Peyer's patch (tissue), 4 donors: ENCODE measurements around the gene SEMA6B. TPM values are rescaled to one million over a fixed set of nuclear protein-coding genes. Genes with fewer than 3 reads are reported as not detected.

Experiments
- DNase-seq, 3 donors: peaks; one replicate each; pipeline ENCODE4 v3.0.0-alpha.2; 2017 to 2019
- H3K27ac ChIP-seq, 4 donors: fragments of 200-600 bp; sonication (generic); one replicate each; pipeline ENCODE4 v1.5.1; 2016 to 2019
- H3K27me3 ChIP-seq, 2 donors: fragments of 200-600 bp; sonication (generic); one replicate each; pipeline ENCODE4 v1.5.1; 2019
- H3K36me3 ChIP-seq, 3 donors: fragments of 200-600 bp; sonication (generic); one replicate each; pipeline ENCODE4 v1.5.1; 2016 to 2019
- H3K4me1 ChIP-seq, 4 donors: fragments of 200-600 bp; sonication (generic); one replicate each; pipeline ENCODE4 v1.5.1; 2016 to 2019
- H3K4me3 ChIP-seq, 4 donors: fragments of 200-600 bp; sonication (generic); 1 replicate in 3 of 4; 2 replicates in 1 of 4; pipeline ENCODE4 v1.5.1; 2016 to 2019; ENCODE audit warnings: mild to moderate bottlenecking in 1 of 4
- H3K9me3 ChIP-seq, 4 donors: fragments of 200-600 bp; sonication (generic); one replicate each; pipeline ENCODE4 v1.5.1; 2016 to 2019; ENCODE audit warnings: mild to moderate bottlenecking in 1 of 4
- CTCF ChIP-seq, 6 experiments: fragments of 450-650 bp in 4 of 6; fragments of 200-600 bp in 2 of 6; sonication (generic) in 1 of 6; IDR thresholded peaks; one replicate each; pipeline ENCODE4 v1.5.1; 2017 to 2019; ENCODE audit warnings: antibody characterized with exemption in 6 of 6, mild to moderate bottlenecking in 3 of 6, moderate library complexity in 1 of 6
- POLR2A ChIP-seq, 2 donors: fragments of 450-650 bp; IDR thresholded peaks; one replicate each; pipeline ENCODE4 v1.5.1; 2017; ENCODE audit warnings: antibody characterized with exemption in 2 of 2, mild to moderate bottlenecking in 2 of 2, moderate library complexity in 2 of 2
- total RNA-seq, 4 donors: library from RNA; depleted of rRNA; stranded (reverse); fragments of >200 nt; gene quantifications; one replicate each; pipeline ENCODE4 v1.1.0, GENCODE V29; 2016

Gene SEMA6B
- total RNA-seq, 4 donors from 2014 or later = 1.2 to 9.9 (median 3.2) TPM

- TF ChIP-seq POLR2A (IDR thresholded peaks at IDR 0.05) (no peak), CTCF (IDR thresholded peaks at IDR 0.05) (no peak)
Measured at GRCh38 chr19:4513248-4513647, 46.2 kb downstream of the SEMA6B start.

DNA sequence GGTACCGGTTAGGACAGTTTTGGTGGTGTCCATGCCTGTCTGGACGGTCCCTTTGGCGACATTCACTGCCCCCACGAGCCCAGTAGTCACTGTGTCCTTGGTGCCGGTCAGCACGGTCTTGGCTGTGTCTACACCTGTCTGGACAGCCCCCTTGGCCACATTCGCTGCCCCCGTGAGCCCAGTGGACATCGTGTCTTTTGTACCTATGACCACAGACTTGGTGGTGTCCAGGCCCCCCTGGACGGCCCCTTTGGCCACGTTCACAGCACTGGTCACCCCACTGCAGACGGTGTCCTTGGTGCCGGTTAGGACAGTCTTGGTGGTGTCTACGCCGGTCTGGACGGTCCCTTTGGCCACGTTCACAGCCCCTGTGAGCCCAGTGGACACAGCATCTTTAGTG, 47.4 kb downstream of the SEMA6B start:
- no peak overlapping the region for H3K27ac ChIP-seq
- no peaks in the 10 kb centered on the region for H3K36me3 ChIP-seq
- no peak for TF ChIP-seq CTCF (IDR thresholded peaks at IDR 0.05)
- TF ChIP-seq POLR2A (IDR thresholded peaks at IDR 0.05) = no peak
- DNase-seq = no peak
- no peaks in the 10 kb centered on the region for H3K4me1 ChIP-seq
- no peaks in the 10 kb centered on the region for H3K27me3 ChIP-seq
- H3K4me3 ChIP-seq = no peak overlapping the region
- H3K9me3 ChIP-seq = no peaks in the 10 kb centered on the region

More at GRCh38 chr19:4513248-4513647, 46.2 kb downstream of the SEMA6B start:
- Histone ChIP-seq H3K36me3 (no peaks in the 10 kb centered on the region), H3K27me3 (no peaks in the 10 kb centered on the region), H3K4me3 (no peak overlapping the region), H3K9me3 (no peaks in the 10 kb centered on the region), H3K4me1 (no peaks in the 10 kb centered on the region), H3K27ac (no peak overlapping the region)
- no peak for DNase-seq

- H3K4me1 ChIP-seq = no peaks in the 10 kb centered on the region
- no peak overlapping the region for H3K4me3 ChIP-seq
- H3K9me3 ChIP-seq = no peaks in the 10 kb centered on the region
- no peaks in the 10 kb centered on the region for H3K27me3 ChIP-seq
- no peak for DNase-seq
- no peaks in the 10 kb centered on the region for H3K36me3 ChIP-seq
- TF ChIP-seq POLR2A (IDR thresholded peaks at IDR 0.05) = no peak
- no peak overlapping the region for H3K27ac ChIP-seq
Measured at GRCh38 chr19:4511300-4512054, 48.0 kb downstream of the SEMA6B start.

- H3K4me1 ChIP-seq = no peaks in the 10 kb centered on the region
- no peaks in the 10 kb centered on the region for H3K36me3 ChIP-seq
- TF ChIP-seq CTCF (IDR thresholded peaks at IDR 0.05) (no peak), POLR2A (IDR thresholded peaks at IDR 0.05) (no peak)
- H3K27me3 ChIP-seq = no peaks in the 10 kb centered on the region
- no peak overlapping the region for H3K4me3 ChIP-seq
- H3K27ac ChIP-seq = no peak overlapping the region
- no peaks in the 10 kb centered on the region for H3K9me3 ChIP-seq
- DNase-seq = no peak
Measured at GRCh38 chr19:4510435-4511255, 48.8 kb downstream of the SEMA6B start.

DNA sequence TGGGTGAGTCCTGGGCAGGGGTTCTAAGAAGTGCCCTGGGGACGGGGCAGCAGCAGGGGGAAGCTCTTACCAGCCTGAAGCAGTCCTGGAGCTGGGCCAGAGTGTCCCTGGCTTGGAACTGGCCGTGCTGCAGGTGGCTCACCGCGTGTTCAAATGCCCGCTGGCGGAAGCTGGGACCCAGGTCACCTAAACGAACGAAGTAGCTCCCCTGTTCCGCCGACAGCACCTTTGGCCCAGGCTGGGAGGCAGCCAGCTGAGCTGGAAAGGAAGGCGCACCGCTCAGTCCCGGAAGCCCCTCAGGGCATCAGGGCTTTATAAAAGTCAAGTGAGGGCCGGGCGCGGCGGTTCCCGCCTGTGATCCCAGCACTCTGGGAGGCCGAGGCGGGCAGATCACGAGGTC, 50.8 kb downstream of the SEMA6B start:
- Histone ChIP-seq H3K27ac (no peak overlapping the region), H3K9me3 (no peaks in the 10 kb centered on the region), H3K36me3 (peaks cover 0 to 7% (median 0%) of the 10 kb centered on the region in 3 donors), H3K27me3 (no peaks in the 10 kb centered on the region), H3K4me1 (no peaks in the 10 kb centered on the region), H3K4me3 (no peak overlapping the region)
- DNase-seq = no peak
- TF ChIP-seq POLR2A (IDR thresholded peaks at IDR 0.05) (no peak), CTCF (IDR thresholded peaks at IDR 0.05) (no peak)

GRCh38 chr19:4507804-4508203, 51.7 kb downstream of the SEMA6B start:
- H3K27ac ChIP-seq = no peak overlapping the region
- no peaks in the 10 kb centered on the region for H3K9me3 ChIP-seq
- H3K36me3 ChIP-seq = peaks cover 0 to 9% (median 0%) of the 10 kb centered on the region in 3 donors
- no peak overlapping the region for H3K4me3 ChIP-seq
- DNase-seq = no peak
- no peaks in the 10 kb centered on the region for H3K4me1 ChIP-seq
- no peak for TF ChIP-seq POLR2A (IDR thresholded peaks at IDR 0.05)
- TF ChIP-seq CTCF (IDR thresholded peaks at IDR 0.05) = no peak
- H3K27me3 ChIP-seq = no peaks in the 10 kb centered on the region
